Measurements from ENCODE around the gene VRK2.
"Not testable (repeated sequence)": the region's sequence is repeated elsewhere in the genome, so short reads cannot be mapped to it uniquely, and the experiment has no call there.

Gene VRK2

DNA sequence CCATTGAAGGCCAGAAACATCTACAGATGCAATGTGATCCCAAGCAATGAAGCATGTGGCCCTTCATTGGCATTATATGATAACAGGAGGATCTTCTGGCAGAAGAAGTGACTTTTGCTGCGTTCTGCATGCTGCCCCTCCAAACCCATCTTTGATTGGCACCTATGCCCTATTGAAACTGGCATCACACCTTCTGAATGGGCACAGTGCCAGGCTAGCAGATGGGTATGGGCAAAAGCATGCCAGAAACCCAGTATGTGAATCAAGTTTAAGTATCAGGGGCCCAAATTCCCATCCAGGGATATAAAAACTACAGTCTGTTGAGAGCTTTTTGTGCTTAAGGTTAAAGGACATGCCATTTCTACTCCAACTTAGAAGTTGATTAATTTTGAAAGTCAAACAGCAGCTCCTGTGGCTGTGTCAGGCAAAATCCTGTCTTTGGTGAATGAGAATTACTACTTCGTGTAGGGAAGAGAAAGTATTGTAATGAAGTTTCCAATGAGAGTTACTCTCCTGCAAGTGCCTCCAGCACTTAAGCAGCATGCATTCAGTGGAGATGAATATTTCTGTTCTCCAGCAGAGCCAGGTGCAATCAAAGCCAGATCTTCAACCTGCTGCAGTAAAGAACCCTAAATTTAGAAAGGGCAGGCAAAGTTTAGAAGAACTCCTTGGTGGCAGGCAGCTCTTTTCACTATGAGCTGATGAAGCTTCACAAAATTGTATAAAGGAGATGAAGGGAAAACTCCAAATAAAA lies 8.6 kb downstream of the VRK2 start:
- no peak for DNase-seq

GRCh38 chr2:58056192-58056916 lies 9.7 kb downstream of the VRK2 start:
- no peak for DNase-seq

DNA sequence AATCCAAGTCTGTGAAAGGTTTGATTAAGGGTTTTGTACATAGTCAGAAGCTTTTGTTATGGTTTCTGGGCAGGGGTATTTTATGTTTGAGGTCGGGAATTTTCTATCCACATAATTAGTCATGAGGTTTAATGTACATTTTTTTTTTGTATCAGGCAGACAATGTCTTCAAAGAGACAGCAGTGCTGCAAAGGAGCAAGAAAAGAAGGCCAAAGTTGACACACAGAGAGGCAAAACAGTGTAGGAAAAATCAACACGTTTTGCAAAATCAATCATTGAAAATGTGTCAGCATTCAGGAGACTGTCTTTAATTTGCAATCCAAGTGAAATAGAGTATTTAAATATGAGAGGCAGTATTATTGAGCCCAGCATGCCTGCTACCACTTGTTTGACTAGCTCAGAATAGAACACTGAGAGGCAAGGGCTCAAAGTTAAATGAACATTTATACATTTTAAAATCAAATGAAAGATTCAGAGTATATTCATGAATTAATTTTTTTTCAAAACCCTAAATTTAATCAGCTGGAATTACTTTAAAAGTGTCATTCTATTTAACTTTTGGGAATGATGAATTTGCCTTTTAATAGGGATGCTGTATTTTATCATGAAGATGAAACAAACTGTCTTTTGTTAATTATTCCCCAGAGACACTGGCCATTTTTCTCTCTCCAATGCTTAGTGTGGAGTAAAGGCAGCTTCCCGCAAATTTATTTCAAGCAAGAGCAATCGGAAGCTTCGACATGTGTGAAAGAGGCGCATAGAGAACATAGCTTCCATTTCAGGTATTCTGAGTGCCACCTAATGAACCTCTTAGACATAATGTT lies 11.3 kb downstream of the VRK2 start:
- no peak for DNase-seq

DNA sequence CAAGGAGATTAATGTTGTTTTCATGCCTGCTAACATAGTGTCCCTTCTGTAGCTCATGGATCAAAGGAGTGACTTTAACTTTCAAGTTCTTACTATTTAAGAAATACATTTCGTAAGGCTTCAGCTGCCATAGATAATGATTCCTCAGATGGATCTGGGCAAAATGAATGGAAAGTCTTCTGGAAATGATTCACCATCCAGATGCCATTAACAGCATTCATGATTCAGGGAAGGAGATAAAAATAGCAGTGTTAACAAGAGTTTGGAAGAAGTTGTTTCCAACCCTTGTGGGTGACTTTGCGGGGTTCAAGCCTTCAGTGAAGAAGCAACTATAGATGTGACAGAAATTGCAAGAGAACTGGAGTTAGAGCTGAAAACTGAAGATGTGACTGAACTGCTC lies 17.0 kb downstream of the VRK2 start:
- no peak for DNase-seq

- no peak for DNase-seq
These were observed 17.5 kb downstream of the VRK2 start for GRCh38 chr2:58064086-58064485.

DNA sequence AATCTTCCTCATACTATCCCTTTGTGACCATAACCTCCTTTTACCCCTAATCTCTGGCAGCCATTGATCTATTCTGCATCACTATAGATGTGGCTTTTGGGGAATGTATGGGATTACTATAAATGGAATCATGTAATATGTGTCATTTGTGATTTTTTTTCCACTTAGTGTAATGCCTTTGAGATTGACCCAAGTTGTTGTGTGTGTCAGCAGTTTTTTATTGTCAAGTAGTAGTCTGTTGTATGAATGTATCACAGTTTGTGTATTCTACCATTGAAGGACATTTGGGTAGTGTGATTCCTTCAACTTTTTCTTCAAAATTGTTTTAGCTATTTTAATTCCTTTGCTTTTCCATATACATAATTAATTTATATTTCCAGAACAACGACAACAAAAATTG lies 18.6 kb downstream of the VRK2 start:
- no peak for DNase-seq

- no peak for DNase-seq
These were observed 20.4 kb downstream of the VRK2 start for GRCh38 chr2:58067001-58067400.

DNA sequence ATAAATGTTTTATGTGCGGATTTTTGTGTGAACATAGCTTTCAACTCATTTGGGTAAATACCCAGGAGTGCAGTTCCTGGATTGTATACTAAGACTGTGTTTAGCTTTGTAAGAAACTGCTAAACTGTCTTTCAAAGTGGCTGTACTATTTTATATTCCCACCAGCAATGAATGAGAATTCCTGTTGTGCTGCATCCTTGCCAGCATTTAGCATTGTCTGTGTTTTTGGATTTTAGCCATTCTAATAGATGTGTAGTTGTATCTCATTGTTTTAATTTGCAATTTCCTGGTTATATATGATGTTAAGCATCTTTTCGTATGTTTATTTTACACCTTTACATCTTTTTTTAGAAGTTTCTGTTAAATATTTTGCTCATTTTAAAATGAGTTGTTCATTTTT lies 24.2 kb downstream of the VRK2 start:
- no peak for DNase-seq

- no peak for DNase-seq
These were observed 25.5 kb downstream of the VRK2 start for GRCh38 chr2:58072102-58072501.

DNA sequence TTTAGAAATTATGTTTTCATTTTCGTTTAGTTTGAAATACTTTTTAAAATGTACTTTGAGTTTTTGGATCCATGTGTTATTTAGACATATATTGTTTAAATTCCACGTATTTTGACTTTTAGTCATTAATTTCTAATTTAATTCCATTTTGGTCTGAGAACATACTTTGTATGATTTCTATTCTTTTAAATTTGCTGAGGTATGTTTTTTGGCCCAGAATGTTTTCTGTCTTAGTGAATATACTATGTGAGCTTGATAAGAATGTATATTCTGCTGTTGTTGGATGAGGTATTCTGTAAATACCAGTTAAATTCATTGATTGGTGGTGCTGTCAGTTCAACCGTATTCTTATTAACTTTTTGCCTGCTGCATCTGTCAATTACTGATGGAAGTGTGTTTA lies 26.4 kb downstream of the VRK2 start:
- DNase-seq: no peak

DNA sequence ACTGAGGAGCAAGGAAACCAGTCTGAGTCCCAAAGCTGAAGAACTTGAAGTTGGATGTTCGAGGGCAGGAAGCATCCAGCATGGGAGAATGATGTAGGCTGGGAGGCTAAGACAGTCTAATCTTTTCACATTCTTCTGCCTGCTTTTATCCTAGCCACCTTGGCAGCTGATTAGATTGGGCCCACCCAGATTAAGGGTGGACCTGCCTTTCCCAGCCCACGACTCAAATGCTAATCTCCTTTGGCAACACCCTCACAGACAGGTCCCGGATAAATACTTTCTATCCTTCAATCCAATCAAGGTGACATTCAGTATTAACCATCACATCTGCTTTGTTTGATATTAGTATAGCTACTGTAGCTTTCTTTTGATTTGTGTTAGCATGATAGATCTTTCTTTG lies 27.1 kb downstream of the VRK2 start:
- DNase-seq: no peak

DNA sequence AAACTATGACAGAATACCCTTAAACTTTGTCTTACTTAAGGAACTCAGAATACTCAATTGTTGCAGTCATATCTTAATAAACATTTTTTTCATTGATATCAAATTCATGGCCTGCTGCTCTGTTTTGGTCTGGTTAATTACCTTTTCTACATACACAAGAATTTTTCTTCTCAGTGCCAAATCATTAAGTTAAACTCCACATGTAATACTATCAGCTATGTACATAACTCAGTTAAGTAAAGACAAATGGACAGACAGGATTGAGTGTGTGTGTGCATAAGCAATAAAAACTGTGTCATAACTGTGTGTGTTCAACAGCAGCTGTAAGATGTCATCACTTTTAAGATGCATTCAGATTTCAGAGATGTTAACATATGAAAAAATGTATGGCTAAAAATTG lies 34.4 kb downstream of the VRK2 start:
- DNase-seq: no peak

- no peak for DNase-seq
These were observed 42.5 kb downstream of the VRK2 start for GRCh38 chr2:58089081-58089480.

- not testable (repeated sequence) for DNase-seq
These were observed 46.2 kb downstream of the VRK2 start for GRCh38 chr2:58092772-58093171.

GRCh38 chr2:58097025-58097424 lies 50.4 kb downstream of the VRK2 start:
- DNase-seq: no peak

- DNase-seq: no peak
These were observed 51.9 kb downstream of the VRK2 start for GRCh38 chr2:58098254-58099095.

DNA sequence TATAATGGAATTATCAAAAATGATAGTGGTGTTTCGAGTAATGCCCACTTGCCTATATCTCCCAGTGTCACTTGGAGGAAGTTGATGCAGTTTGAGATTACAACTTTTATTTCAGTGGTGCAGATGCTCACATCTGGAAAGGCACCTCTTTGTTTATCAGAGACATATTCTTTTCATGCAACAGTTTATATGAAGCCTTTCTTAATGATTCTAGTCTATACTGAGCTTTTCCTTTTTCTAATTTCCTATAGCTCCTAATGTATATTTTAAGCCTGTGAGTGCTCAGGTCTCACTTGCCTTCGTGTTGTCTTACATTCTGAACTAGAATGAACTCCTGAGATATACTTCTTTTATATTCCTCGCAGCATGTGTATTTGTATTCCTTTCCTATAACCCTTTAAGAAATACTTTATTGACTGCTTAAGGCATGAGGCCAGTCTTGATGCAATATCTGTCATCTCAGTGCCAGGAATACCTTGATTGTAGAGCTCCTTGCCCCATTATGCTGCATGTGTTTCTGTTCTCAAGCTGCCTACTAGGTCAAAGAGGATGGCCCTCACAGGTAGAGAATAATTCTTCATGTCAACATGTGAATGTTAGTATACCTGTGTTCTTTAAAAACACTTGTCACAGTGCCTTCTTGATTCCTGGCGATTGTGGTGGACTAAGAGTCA lies 52.6 kb downstream of the VRK2 start:
- no peak for DNase-seq

GRCh38 chr2:58101500-58101899 lies 54.9 kb downstream of the VRK2 start:
- DNase-seq: no peak

GRCh38 chr2:58106896-58107295 lies 60.3 kb downstream of the VRK2 start:
- DNase-seq: no peak

DNA sequence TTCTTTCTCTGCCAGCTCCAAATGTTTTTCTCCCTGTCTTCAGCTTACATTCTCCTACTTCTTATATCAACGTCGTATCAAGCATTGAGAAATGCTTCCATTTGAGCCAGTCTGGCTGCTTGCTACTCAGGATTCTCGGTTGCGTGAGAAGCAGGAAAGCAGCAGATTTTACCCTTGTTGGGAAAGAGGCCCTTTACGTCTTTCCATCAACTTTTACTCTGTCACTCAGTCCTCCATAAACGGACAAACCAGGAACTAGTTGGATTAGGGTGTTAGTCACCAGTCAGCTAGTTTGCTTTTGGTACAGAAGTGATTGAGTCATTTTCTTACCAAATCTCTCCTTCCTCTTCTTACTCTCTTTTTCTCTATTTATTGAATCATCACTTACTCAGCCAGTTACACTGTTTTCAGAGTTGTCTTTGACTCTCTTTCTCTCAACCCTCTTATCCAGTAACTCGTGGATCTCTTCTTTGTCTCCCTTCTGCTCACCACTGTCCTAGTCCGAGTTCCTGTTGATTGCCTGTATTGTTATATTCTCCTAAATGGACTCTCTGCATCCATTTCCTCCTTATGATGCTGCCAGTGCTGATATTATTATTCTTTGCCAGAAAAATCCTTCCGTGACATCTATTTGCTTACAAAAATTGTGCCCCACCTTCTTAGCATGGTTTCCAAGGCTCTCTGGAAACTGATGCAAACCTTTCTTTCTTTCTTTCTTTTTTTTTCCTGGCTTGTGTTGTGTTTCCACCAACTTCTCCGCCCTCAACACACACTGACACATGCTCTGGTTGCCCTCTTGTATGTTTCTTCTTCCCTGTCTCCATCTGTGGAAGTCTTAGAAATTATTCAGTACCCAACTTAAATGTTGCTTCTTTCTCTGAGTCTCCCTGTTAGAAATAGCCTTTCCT lies 61.5 kb downstream of the VRK2 start:
- DNase-seq: no peak

- no peak for DNase-seq
These were observed 62.9 kb downstream of the VRK2 start for GRCh38 chr2:58109481-58109880.
